NCI-H2196 (cell line): ENCODE measurements around the gene RPS6KB2.
A peak's percentile ranks its signal among the peaks of the same experiment; 100 is the strongest.

Source experiments
- DNase-seq: peaks from one replicate; lab custom pipeline; 2025; ENCODE audit not compliant: unreplicated experiment; lab: John Stamatoyannopoulos, UW

Gene RPS6KB2

GRCh38 chr11:67441098-67441563, 12.8 kb downstream of the RPS6KB2 start:
- no peak for DNase-seq

GRCh38 chr11:67441731-67442351, 13.5 kb downstream of the RPS6KB2 start:
- DNase-seq = no peak

GRCh38 chr11:67442504-67443404, 14.5 kb downstream of the RPS6KB2 start:
- no peak for DNase-seq

GRCh38 chr11:67445515-67445914, 17.2 kb downstream of the RPS6KB2 start:
- DNase-seq = no peak

DNA sequence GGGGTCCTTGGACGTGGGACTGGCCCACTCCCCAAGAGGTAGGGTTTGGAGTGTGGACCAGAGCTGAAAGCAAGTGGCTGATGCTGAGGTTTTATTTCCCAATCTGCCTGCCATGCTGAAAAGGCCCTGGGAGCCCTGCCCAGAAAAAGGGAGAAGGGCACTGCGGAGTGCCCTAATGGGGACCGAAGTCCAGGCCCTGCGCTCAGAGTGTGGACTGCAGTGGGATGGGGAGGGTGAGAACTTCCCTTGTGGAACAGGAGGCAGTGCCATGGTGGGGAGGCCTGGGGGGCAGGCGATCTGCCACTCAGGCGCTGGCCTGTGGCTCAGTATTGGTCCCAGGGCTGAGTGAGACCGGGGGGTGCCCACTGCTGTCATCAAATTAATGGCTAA, 19.9 kb downstream of the RPS6KB2 start:
- no peak for DNase-seq

GRCh38 chr11:67449116-67449844, 21.0 kb downstream of the RPS6KB2 start:
- no peak for DNase-seq

GRCh38 chr11:67450796-67451657, 22.7 kb downstream of the RPS6KB2 start:
- DNase-seq = no peak

DNA sequence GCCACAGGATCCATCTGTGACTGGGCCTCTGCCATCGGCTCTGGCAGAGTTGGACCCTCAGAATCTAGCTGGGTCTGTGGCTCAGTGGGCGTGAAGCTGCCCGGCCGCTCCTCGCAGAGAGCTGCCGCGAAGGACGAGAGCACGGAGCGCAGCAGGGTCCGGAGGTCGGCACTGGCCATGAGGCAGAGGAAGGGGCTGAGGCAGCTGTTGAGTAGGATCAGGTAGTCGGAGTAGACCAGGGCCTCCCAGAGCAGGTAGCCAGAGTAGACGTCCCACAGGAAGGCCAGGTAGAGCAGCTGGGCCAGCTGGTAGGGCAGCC, 23.3 kb downstream of the RPS6KB2 start:
- DNase-seq = no peak

DNA sequence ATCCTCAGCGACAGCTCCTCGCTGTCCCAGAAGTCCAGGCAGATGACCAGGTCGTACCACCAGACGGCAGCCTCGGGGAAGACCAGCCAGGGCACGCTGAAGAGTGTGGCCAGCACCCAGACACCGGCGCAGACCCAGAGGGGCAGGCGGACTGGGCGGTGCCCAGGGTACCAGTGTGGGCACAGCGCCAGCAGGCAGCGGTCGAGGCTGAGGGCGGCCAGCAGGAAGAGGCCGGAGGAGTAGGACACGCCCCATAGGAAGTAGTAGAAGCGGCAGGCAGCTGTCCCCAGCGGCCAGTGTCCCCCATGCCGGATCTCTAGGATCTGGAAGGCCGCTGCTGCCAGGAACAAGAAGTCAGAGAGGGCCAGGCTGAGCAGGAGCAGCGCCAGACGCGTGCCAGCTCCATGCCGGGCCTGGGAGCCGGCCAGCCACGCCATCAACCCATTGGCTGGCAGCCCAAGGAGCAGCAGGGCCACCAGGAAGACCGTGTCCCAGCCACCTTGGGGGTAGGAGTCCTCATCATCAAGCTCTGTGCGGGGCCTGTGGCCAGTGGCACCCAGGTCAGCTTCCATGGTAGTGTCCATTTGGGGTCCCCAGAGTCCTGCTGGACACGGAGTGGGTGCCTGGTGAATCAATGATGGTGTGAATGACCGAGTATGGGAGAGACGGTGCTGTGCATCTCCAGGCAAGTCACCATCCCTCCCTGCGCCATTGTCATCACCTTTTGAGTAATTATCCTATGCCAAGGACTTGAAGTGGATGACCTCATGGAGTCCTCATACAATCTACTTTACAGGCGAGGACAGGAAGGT, 24.1 kb downstream of the RPS6KB2 start, which contains the start of gene GPR152:
TSS of gene GPR152 (minus strand) at position 589 of the 812 bp plus-strand sequence. CDS start at position 584, 5 bp downstream.
- DNase-seq = peak; percentile 59

GRCh38 chr11:67453816-67454732, 25.8 kb downstream of the RPS6KB2 start:
- DNase-seq = no peak

DNA sequence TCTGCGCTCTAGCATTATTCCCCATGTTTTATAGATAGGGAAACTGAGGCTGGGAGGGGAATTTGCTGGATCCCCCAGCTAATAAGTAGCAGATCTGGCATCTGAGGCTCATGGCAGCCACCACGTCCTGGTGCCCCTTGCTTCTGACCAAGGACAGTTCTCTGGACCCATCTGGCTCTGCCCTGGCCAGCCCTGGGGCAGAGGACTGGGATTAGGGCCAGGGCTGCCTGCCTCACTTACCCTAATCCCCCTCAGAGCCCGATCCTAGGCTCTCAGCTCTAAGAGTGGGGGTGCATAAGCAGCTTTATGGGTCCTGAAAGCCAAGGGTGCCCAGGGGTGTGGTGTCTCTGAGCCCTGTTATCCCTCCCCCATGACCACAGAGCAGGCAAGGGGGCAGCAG, 26.8 kb downstream of the RPS6KB2 start, which contains the start of gene CABP4:
TSS of gene CABP4 (plus strand) at position 301 of the 400 bp plus-strand sequence. CDS start at position 371, 70 bp downstream.
- DNase-seq = no peak

DNA sequence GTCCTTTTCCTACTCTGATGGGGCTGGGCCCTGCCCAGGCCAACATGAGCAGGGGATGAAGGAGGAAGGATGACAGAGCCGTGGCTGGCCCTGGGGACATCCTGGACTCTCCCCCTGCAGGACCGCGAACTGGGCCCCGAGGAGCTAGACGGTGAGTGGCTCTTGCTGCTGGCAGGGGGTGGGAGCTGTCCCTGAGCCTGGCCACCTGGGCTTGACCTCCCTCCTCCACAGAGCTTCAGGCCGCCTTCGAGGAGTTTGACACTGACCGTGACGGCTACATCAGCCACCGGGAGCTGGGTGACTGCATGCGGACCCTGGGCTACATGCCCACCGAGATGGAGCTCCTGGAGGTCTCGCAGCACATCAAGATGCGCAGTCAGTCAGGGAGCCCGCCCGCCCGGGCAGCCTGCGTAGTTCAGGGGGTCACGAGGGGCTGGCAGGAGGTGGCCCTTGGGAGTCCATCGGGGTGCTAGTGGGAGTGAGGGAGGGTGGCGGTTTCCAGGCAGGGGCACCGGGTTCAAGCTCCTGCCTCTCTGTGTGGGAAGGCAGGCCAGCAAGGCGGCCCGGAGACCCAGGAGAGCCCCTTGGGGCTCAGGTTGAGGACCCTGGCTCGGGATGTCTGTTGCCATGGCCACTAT, 27.9 kb downstream of the RPS6KB2 start:
- DNase-seq = no peak

DNA sequence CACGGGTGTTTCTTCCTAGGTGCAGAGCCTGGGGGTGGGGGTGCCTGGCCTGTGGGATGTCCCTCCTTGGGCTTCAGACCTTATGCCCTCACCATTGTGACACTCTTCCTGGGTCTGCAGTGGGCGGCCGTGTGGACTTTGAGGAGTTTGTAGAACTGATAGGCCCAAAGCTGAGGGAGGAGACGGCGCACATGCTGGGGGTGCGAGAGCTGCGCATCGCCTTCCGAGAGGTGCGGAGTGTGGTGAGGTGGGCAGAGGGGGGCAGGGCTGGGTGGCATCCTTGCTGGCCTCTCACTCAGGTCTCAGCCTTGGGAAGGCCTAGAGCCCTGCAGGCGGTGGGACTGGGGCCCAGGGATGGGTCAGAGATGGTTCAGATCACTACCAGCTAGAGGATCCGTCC, 29.2 kb downstream of the RPS6KB2 start:
- no peak for DNase-seq

GRCh38 chr11:67458266-67458665, 30.0 kb downstream of the RPS6KB2 start:
- DNase-seq = no peak

DNA sequence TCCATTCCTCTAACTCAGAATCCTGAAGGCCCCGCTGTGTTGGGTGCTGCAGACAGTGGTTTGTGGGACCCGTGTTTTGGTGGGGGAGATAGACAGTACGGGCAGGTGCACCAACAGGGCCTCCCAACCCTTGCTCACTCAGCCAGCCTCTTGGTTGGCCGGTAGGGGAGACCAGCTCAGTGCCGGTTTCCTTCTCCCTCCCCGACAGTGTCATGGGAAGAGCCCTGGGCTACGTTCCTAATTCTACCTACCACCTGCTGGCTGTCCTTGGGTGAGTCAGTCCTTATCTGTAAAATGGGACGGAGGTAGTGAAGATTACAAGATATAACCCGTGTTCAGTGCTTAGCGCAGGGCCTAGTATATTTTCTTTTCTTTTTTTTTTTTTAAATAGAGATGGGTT, 34.9 kb downstream of the RPS6KB2 start:
- no peak for DNase-seq

DNA sequence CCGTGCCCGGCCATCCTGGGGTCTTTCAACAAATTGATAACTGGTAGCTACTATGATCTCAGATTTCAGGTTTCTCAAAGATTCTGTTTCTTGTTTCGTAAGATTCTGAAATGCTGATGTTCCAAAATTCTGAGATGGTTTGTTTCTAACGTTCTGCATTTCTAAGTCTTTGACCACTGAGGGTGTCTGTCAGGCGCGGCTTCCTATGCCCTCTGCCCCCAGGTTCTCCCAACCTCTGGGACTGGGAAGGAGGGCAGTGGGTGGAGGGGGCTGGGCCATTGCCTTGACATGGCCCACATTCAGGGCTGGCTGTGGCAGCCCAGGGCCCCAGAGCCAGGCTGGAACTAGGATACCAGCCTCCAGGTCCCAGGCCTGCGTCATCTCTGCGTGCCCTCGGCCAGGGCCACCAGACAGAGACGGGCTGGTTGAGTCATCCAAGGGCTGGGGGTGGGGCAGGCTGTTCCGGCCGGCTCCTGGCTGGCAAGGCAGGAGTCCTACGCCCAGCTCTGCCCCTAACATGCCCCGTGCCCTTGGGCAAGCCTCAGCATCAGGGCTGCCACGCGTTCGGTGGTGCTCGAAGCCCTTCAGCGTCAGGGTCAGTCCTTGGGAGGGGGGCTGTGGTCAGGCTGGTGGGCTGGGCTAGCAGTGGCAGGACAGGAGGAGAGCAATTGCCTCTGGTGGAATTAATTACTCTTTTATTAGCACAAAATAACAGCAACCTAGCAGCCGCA, 35.6 kb downstream of the RPS6KB2 start:
- no peak for DNase-seq

DNA sequence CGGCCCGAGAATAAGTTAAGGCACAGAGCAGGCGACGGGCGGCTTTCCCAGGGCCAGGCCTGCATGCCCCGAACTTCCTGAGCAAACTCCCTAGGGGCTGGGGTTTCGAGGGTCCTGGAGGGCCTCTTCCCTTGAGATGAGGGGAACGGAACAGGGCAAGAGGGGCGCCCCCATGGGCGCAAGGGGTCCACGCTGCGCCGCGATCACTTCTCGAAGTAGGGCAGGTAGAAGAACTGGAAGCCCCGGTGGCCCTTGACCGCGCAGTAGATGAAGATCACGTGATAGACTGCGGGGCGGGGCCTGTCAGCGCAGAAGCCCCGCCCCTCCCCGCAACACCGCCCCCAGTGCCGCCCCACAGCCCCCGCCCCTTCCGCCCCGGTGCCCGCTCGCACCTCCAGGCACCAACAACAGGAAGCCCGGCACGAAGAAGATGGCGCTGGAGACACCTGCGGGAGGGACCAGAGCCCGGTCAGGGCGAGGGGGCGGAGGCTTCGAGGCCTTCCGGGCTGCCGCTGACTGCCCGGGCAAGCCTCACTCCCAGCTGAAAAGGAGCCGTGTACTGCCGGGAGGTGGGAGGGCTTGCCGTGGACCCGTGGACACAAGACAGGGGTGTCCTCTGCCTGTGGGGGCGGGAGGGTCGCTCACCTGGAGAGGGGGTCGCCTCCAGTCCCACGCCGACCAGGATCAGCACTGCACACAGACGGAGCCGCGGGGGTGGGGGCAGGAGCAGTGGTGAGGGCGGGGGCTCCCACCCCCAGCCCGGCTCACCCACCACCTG, 36.3 kb downstream of the RPS6KB2 start:
- peak; percentile 93 for DNase-seq
